Hindlimb muscle (tissue), 1 donor: ENCODE results near the gene TRIM33. TPM values are rescaled to one million over a fixed set of nuclear protein-coding genes. Genes with fewer than 3 reads are reported as not detected.
"Not testable (repeated sequence)": the region's sequence is repeated elsewhere in the genome, so short reads cannot be mapped to it uniquely, and the experiment has no call there.

Experiments used
- DNase-seq: peaks from one replicate; pipeline ENCODE4 v3.0.0-alpha.2; 2013
- polyA plus RNA-seq: library from polyadenylated mRNA; unstranded; fragments of 120-200 nt; gene quantifications from one replicate; pipeline ENCODE4 v1.2.1, GENCODE V29; 2013; ENCODE audit not compliant: insufficient read length

The TRIM33 gene
- polyA plus RNA-seq, 1 donor: 19.3 TPM

GRCh38 chr1:114397601-114398000 is 113.4 kb downstream of the TRIM33 start:
- DNase-seq: no peak

GRCh38 chr1:114395863-114396262 is 115.1 kb downstream of the TRIM33 start:
- no peak for DNase-seq

GRCh38 chr1:114390960-114391359 is 120.0 kb downstream of the TRIM33 start:
- no peak for DNase-seq

GRCh38 chr1:114390361-114390760 is 120.6 kb downstream of the TRIM33 start:
- DNase-seq: no peak

GRCh38 chr1:114388432-114389003 is 122.5 kb downstream of the TRIM33 start:
- no peak for DNase-seq

- not testable (repeated sequence) for DNase-seq
Observed at GRCh38 chr1:114387585-114387984, 123.4 kb downstream of the TRIM33 start.

GRCh38 chr1:114387010-114387360 is 124.0 kb downstream of the TRIM33 start:
- no peak for DNase-seq

- no peak for DNase-seq
Observed at GRCh38 chr1:114386129-114387009, 124.6 kb downstream of the TRIM33 start.

- no peak for DNase-seq
Observed at GRCh38 chr1:114384922-114385321, 126.1 kb downstream of the TRIM33 start.

GRCh38 chr1:114379987-114380386 is 131.0 kb downstream of the TRIM33 start:
- no peak for DNase-seq

GRCh38 chr1:114379358-114379757 is 131.6 kb downstream of the TRIM33 start:
- DNase-seq: no peak

- no peak for DNase-seq
Observed at GRCh38 chr1:114377356-114377755, 133.6 kb downstream of the TRIM33 start.

- DNase-seq: no peak
Observed at GRCh38 chr1:114369930-114370329, 141.1 kb downstream of the TRIM33 start.

GRCh38 chr1:114369266-114369919 is 141.6 kb downstream of the TRIM33 start:
- not testable (repeated sequence) for DNase-seq

- DNase-seq: no peak
Observed at GRCh38 chr1:114368560-114369255, 142.3 kb downstream of the TRIM33 start.

- DNase-seq: no peak
Observed at GRCh38 chr1:114367810-114368209, 143.2 kb downstream of the TRIM33 start.

- not testable (repeated sequence) for DNase-seq
Observed at GRCh38 chr1:114363230-114363629, 147.8 kb downstream of the TRIM33 start.

- DNase-seq: no peak
Observed at GRCh38 chr1:114359791-114360190, 151.2 kb downstream of the TRIM33 start.

GRCh38 chr1:114355240-114355639 is 155.8 kb downstream of the TRIM33 start:
- DNase-seq: no peak

- DNase-seq: peak; percentile 76
Observed at GRCh38 chr1:114353262-114353661, 157.7 kb downstream of the TRIM33 start.

GRCh38 chr1:114352797-114353196 is 158.2 kb downstream of the TRIM33 start:
- DNase-seq: no peak

- no peak for DNase-seq
Observed at GRCh38 chr1:114350731-114351445, 160.1 kb downstream of the TRIM33 start.
